Ascending aorta (tissue), 2 donors: Measurements from ENCODE around the gene MRAS. TPM values are rescaled to one million over a fixed set of nuclear protein-coding genes. Genes with fewer than 3 reads are reported as not detected.

ENCODE experiments used
- DNase-seq, 2 donors: peaks; one replicate each; pipeline ENCODE4 v3.0.0-alpha.2; 2019; ENCODE audit warnings: low spot score in 2 of 2
- H3K27ac ChIP-seq, 2 donors: fragments of 200-600 bp; sonication (generic); one replicate each; pipeline ENCODE4 v1.5.1; 2016 to 2017; ENCODE audit warnings: mild to moderate bottlenecking in 1 of 2
- H3K27me3 ChIP-seq: fragments of 200-600 bp; sonication (generic); one replicate; pipeline ENCODE4 v1.5.1; 2017
- H3K36me3 ChIP-seq, 2 donors: fragments of 200-600 bp; sonication (generic); one replicate each; pipeline ENCODE4 v1.5.1; 2016
- H3K4me1 ChIP-seq, 2 donors: fragments of 200-600 bp; sonication (generic); one replicate each; pipeline ENCODE4 v1.5.1; 2016 to 2017; ENCODE audit warnings: mild to moderate bottlenecking in 1 of 2
- H3K4me3 ChIP-seq, 2 donors: fragments of 200-600 bp; sonication (generic); one replicate each; pipeline ENCODE4 v1.5.1; 2016 to 2017; ENCODE audit warnings: mild to moderate bottlenecking in 1 of 2
- H3K9me3 ChIP-seq, 2 donors: fragments of 200-600 bp; sonication (generic); one replicate each; pipeline ENCODE4 v1.5.1; 2016
- CTCF ChIP-seq, 3 experiments: fragments of 200-600 bp in 2 of 3; fragments of 450-650 bp in 1 of 3; sonication (generic) in 2 of 3; IDR thresholded peaks; one replicate each; pipeline ENCODE4 v1.5.1; 2016 to 2019; ENCODE audit warnings: antibody characterized with exemption in 3 of 3, mild to moderate bottlenecking in 1 of 3, moderate library complexity in 1 of 3
- intact Hi-C: fragments of 100-400 bp; cut with DNase I; formaldehyde crosslinking; loops from one replicate; pipeline ENCODE4 v1.15.1; 2023
- total RNA-seq: library from RNA; depleted of rRNA; stranded (reverse); fragments of >200 nt; gene quantifications from one replicate; pipeline ENCODE4 v1.1.0, GENCODE V29; 2016

MRAS gene
- total RNA-seq, 1 donor from 2014 or later = 24.5 TPM

GRCh38 chr3:138362538-138362937 is 14.2 kb downstream of the MRAS start:
- TF ChIP-seq CTCF (IDR thresholded peaks at IDR 0.05) = no peak
- intact Hi-C loops = no loop called here
- DNase-seq = no peak
- no peaks in the 10 kb centered on the region for H3K27me3 ChIP-seq
- H3K4me1 ChIP-seq = peaks cover 9 to 23% of the 10 kb centered on the region in 2 donors
- no peaks in the 10 kb centered on the region for H3K9me3 ChIP-seq
- H3K27ac ChIP-seq = no peak overlapping the region
- no peaks in the 10 kb centered on the region for H3K36me3 ChIP-seq
- H3K4me3 ChIP-seq = no peak overlapping the region

GRCh38 chr3:138363322-138363721 is 14.9 kb downstream of the MRAS start:
- H3K27ac ChIP-seq = no peak overlapping the region
- H3K36me3 ChIP-seq = no peaks in the 10 kb centered on the region
- H3K9me3 ChIP-seq = no peaks in the 10 kb centered on the region
- TF ChIP-seq CTCF (IDR thresholded peaks at IDR 0.05) = no peak
- H3K4me3 ChIP-seq = no peak overlapping the region
- no peak for DNase-seq
- intact Hi-C loops = no loop called here
- no peaks in the 10 kb centered on the region for H3K27me3 ChIP-seq
- peaks cover 9 to 20% of the 10 kb centered on the region in 2 donors for H3K4me1 ChIP-seq

- Histone ChIP-seq H3K36me3 (no peaks in the 10 kb centered on the region), H3K27me3 (no peaks in the 10 kb centered on the region), H3K4me1 (peaks cover 1 to 8% of the 10 kb centered on the region in 2 donors), H3K9me3 (no peaks in the 10 kb centered on the region), H3K27ac (no peak overlapping the region), H3K4me3 (no peak overlapping the region)
- no peak for DNase-seq
- no peak for TF ChIP-seq CTCF (IDR thresholded peaks at IDR 0.05)
- intact Hi-C loops = no loop called here
Measured at GRCh38 chr3:138364356-138365252, 16.2 kb downstream of the MRAS start.

- Histone ChIP-seq H3K4me3 (no peak overlapping the region), H3K9me3 (no peaks in the 10 kb centered on the region), H3K27me3 (no peaks in the 10 kb centered on the region), H3K27ac (no peak overlapping the region), H3K36me3 (no peaks in the 10 kb centered on the region), H3K4me1 (peaks cover 0 to 4% of the 10 kb centered on the region in 2 donors)
- intact Hi-C loops = no loop called here
- no peak for TF ChIP-seq CTCF (IDR thresholded peaks at IDR 0.05)
- no peak for DNase-seq
Measured at GRCh38 chr3:138365253-138365555, 16.8 kb downstream of the MRAS start.

- H3K4me3 ChIP-seq = no peak overlapping the region
- no peaks in the 10 kb centered on the region for H3K27me3 ChIP-seq
- TF ChIP-seq CTCF (IDR thresholded peaks at IDR 0.05) = no peak
- intact Hi-C loops = no loop called here
- no peak overlapping the region for H3K27ac ChIP-seq
- H3K4me1 ChIP-seq = peaks cover 0 to 2% of the 10 kb centered on the region in 2 donors
- DNase-seq = no peak
- no peaks in the 10 kb centered on the region for H3K9me3 ChIP-seq
- no peaks in the 10 kb centered on the region for H3K36me3 ChIP-seq
Measured at GRCh38 chr3:138366006-138366759, 17.8 kb downstream of the MRAS start.
